Psoas muscle (tissue), 8 donors: Measurements from ENCODE around the gene CLEC3A. TPM values are rescaled to one million over a fixed set of nuclear protein-coding genes. Genes with fewer than 3 reads are reported as not detected.

Experiments
- ATAC-seq, 4 donors: fragments of 200-7000 bp; cut with Tn5 transposase; one replicate each; pipeline ENCODE4 v1.9.1; 2020; ENCODE audit warnings: moderate library complexity in 3 of 4, mild to moderate bottlenecking in 2 of 4
- DNase-seq, 2 donors: peaks; one replicate each; pipeline ENCODE4 v3.0.0-alpha.2; 2020
- H3K27ac ChIP-seq: fragments of 200-600 bp; one replicate; pipeline ENCODE4 v1.8.0; 2022
- H3K27me3 ChIP-seq, 3 donors: fragments of 200-600 bp in 1 of 3; one replicate each; pipeline versions ENCODE4 v1.6.1 to v1.8.0; 2013 to 2022; ENCODE audit warnings: low read length in 2 of 3, mild to moderate bottlenecking in 2 of 3, moderate library complexity in 1 of 3; ENCODE audit not compliant: insufficient read depth in 3 of 3
- H3K36me3 ChIP-seq, 2 donors: fragments of 200-600 bp in 1 of 2; one replicate each; pipeline versions ENCODE4 v1.6.1 to v1.8.0; 2013 to 2022; ENCODE audit warnings: low read depth in 1 of 2, mild to moderate bottlenecking in 1 of 2, moderate library complexity in 1 of 2; ENCODE audit not compliant: insufficient read depth in 1 of 2
- H3K4me1 ChIP-seq: fragments of 200-600 bp; one replicate; pipeline ENCODE4 v1.8.0; 2022
- H3K4me3 ChIP-seq: fragments of 200-600 bp; one replicate; pipeline ENCODE4 v1.8.0; 2022; ENCODE audit warnings: mild to moderate bottlenecking
- H3K9me3 ChIP-seq: fragments of 200-600 bp; one replicate; pipeline ENCODE4 v1.8.0; 2022
- WGBS, 3 donors: extraction: QIAGEN DNeasy Blood & Tissue Kit; methylation state at CpG; one replicate each; pipeline versions ENCODE4 v1.1.6 to v1.1.7; 2013; 5-methylcytosine and 5-hydroxymethylcytosine counted together
- intact Hi-C, 2 donors: fragments of 100-400 bp; cut with DNase I; formaldehyde crosslinking; loops; one replicate each; pipeline versions ENCODE4 v1.11.0 to v1.14.2; 2022
- polyA plus RNA-seq, 3 donors: library from polyadenylated mRNA; stranded (reverse); fragments of 200-250 nt; gene quantifications; one replicate each; pipeline ENCODE4 v1.2.3, GENCODE V29; 2013
- total RNA-seq, 4 donors: library from RNA; stranded (reverse); fragmentation: NEBNext Ultra II Directional in 2 of 4; extraction: Animal tissue kit (Norgen Biotek cat#: 25700) in 2 of 4; gene quantifications; one replicate each; pipeline versions ENCODE4 v1.2.1 to v1.2.4, GENCODE V29; 2021 to 2023
- TF ChIP-seq, protein P1 (sequence below): fragments of 200-600 bp; IDR thresholded peaks from one replicate; pipeline ENCODE4 v1.8.0; 2022; ENCODE audit warnings: antibody characterized with exemption
- donor health status: healthy with polysubstance abuse.
- donor health status: DM: no; HTN: no; CAD: no; lungs with moderate emphysema.
- donor health status: Bipolar disorder and iron deficiency.
- donor health status: healthy.
- donor health status: DM: yes; HTN: yes; CAD: no.
- donor health status: DM: no; HTN: no; CAD: no.
- donor health status: DM: no; HTN: no; CAD: no.
- donor health status: DM: yes; HTN: yes; CAD: no.

Gene CLEC3A
- total and polyA plus RNA-seq, 7 donors = not detected

DNA sequence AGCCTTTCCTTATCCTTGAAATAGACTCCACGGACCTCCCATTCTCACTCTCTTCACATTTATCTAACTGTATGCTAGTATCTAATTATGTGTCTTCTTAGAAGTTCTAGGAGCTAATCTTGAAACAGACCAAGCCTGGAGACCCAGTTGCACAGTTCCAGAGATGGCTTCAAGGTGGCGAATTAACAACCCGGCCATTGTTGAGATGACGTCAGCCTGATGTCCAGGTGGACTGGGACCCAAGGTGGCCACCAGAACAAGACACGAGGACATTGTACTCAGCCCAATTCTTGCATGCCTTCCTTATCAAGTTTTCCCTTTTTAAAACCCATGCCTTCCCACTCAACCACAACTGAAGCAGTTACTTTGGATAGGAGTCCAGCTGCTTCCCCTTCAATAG lies 47.6 kb downstream of the CLEC3A start:
- Histone ChIP-seq H3K4me3 (no peak overlapping the region), H3K9me3 (no peaks in the 10 kb centered on the region), H3K27ac (no peak overlapping the region), H3K36me3 (no peaks in the 10 kb centered on the region), H3K27me3 (peaks cover 0 to 5% (median 0%) of the 10 kb centered on the region in 3 donors), H3K4me1 (no peaks in the 10 kb centered on the region)
- intact Hi-C loops = no loop called here
- DNase-seq = no peak
- WGBS, 3 donors = 87 to 95% (median 93%) methylated on average over 5 of the region's 5 CpGs
- no peak for ATAC-seq
- TF ChIP-seq, protein P1, sequence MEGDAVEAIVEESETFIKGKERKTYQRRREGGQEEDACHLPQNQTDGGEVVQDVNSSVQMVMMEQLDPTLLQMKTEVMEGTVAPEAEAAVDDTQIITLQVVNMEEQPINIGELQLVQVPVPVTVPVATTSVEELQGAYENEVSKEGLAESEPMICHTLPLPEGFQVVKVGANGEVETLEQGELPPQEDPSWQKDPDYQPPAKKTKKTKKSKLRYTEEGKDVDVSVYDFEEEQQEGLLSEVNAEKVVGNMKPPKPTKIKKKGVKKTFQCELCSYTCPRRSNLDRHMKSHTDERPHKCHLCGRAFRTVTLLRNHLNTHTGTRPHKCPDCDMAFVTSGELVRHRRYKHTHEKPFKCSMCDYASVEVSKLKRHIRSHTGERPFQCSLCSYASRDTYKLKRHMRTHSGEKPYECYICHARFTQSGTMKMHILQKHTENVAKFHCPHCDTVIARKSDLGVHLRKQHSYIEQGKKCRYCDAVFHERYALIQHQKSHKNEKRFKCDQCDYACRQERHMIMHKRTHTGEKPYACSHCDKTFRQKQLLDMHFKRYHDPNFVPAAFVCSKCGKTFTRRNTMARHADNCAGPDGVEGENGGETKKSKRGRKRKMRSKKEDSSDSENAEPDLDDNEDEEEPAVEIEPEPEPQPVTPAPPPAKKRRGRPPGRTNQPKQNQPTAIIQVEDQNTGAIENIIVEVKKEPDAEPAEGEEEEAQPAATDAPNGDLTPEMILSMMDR = no peak

DNA sequence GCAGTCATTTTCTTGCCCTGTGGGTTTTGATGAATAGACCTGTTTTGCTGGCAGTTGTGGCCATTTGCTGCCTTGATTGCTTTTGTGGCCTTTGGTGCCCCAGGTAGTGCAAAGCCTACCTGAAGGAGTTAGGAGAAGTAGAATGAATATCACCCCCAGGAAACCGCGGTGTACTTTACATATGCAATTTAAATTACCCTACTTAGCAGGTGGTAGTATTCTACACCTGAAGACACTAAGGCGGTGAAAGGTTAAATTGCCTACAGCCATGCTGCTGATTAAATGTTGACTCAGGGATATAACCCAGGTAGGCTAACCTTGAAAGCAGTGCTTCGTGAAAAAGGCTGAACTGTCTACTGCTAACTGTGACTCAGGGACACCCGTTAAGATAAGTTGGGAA lies 49.9 kb downstream of the CLEC3A start:
- 13 to 19% (median 13%) methylated on average over 5 of the region's 5 CpGs for WGBS, 3 donors
- H3K9me3 ChIP-seq = no peaks in the 10 kb centered on the region
- TF ChIP-seq, protein P1 = no peak
- H3K36me3 ChIP-seq = no peaks in the 10 kb centered on the region
- intact Hi-C loops = no loop called here
- H3K4me1 ChIP-seq = no peaks in the 10 kb centered on the region
- H3K4me3 ChIP-seq = no peak overlapping the region
- ATAC-seq = no peak
- peaks cover 0 to 5% (median 0%) of the 10 kb centered on the region in 3 donors for H3K27me3 ChIP-seq
- DNase-seq = no peak
- no peak overlapping the region for H3K27ac ChIP-seq

DNA sequence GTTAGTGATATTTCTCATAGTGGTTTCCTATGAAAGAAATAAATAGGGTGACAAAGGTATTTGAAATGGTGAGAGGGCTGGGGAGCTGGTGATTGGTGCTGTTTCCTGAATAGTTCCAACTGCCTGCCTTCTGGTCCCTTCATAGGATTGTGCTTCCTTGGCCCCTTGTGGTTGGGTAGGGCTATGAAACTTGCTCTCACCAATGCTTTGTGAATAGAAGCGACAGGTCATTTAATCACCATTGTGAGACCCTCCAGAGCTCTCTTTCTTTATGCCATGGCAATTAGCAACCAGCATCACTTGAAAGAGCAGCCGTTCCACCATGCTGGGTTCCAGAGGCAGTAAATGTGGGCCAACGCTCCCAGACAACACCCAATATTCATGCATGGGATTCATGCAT lies 53.5 kb downstream of the CLEC3A start:
- Histone ChIP-seq H3K4me1 (no peaks in the 10 kb centered on the region), H3K36me3 (no peaks in the 10 kb centered on the region), H3K27ac (no peak overlapping the region), H3K27me3 (no peaks in the 10 kb centered on the region), H3K9me3 (no peaks in the 10 kb centered on the region), H3K4me3 (no peak overlapping the region)
- no peak for ATAC-seq
- TF ChIP-seq, protein P1 = no peak
- 47 to 54% (median 49%) methylated on average over 3 of the region's 3 CpGs for WGBS, 3 donors
- intact Hi-C loops = no loop called here
- DNase-seq = no peak

DNA sequence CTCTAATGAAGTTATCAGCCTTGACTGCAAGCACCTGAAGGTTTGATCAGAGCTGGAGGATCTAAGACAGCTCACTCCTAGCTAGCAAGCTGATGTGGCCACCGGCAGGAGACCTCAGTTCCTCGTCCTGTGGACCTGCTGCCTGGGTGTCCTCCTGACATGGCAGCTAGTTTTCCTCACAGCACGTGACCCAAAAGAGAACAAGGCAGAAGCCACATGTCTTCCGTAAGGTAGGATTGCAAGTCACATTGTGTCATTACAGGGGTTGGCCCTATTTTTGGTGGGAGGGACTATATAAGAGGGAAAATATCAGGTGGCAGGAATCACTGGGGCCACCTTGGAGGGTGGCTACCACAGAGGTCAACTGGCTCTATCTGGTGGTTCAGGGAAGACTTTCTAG lies 59.0 kb downstream of the CLEC3A start:
- Histone ChIP-seq H3K9me3 (no peaks in the 10 kb centered on the region), H3K36me3 (no peaks in the 10 kb centered on the region), H3K27ac (no peak overlapping the region), H3K4me3 (no peak overlapping the region), H3K4me1 (no peaks in the 10 kb centered on the region), H3K27me3 (peaks cover 0 to 2% (median 0%) of the 10 kb centered on the region in 3 donors)
- WGBS, 3 donors = 82 to 90% (median 86%) methylated on average over 4 of the region's 4 CpGs
- ATAC-seq (no peak), DNase-seq (no peak)
- TF ChIP-seq, protein P1 = no peak
- intact Hi-C loops = no loop called here

Other genes with a start within 250 kb of the CLEC3A start
- gene VAT1L, start 234.0 kb upstream of the CLEC3A start, total RNA-seq = under 1 TPM in 2 of 4 donors, not detected in 2; 0.13 to 0.20 TPM
- gene VAT1L, start 234.0 kb upstream of the CLEC3A start, polyA plus RNA-seq = under 1 TPM in 2 of 3 donors, not detected in 1; 0.03 to 0.05 TPM
- gene WWOX, start 77.1 kb downstream of the CLEC3A start, total RNA-seq = 1 to 10 TPM; 3.7 to 6.6 (median 5.5) TPM
- gene WWOX, start 77.1 kb downstream of the CLEC3A start, polyA plus RNA-seq = 1 to 10 TPM; 3.1 to 5.8 (median 3.8) TPM